CD4-positive, alpha-beta T cell (primary cell): Measurements from ENCODE around the gene DNAH17. TPM values are rescaled to one million over a fixed set of nuclear protein-coding genes. Genes with fewer than 3 reads are reported as not detected.

Source experiments
- ATAC-seq: fragments of 200-7000 bp; cut with Tn5 transposase; one replicate; pipeline ENCODE4 v1.10.0; 2022; ENCODE audit warnings: mild to moderate bottlenecking; ENCODE audit not compliant: poor library complexity
- CTCF ChIA-PET: fragments of 350-600 bp; sonication (Branson Sonifier 250); formaldehyde crosslinking; loops from one replicate; lab custom pipeline; 2021; ENCODE audit warnings: antibody characterized with exemption, inconsistent platforms; lab: Charles Lee
- POLR2A ChIA-PET: fragments of 350-600 bp; sonication (Branson Sonifier 250); formaldehyde crosslinking; loops from one replicate; lab custom pipeline; 2021; ENCODE audit warnings: antibody characterized with exemption, inconsistent platforms; lab: Charles Lee
- DNase-seq, 14 experiments: peaks; one replicate each; pipeline ENCODE4 v3.0.0-alpha.2; 2013 to 2020; ENCODE audit warnings: mixed read lengths in 2 of 14
- H3K27ac ChIP-seq, 2 donors: one replicate each; pipeline versions ENCODE4 v1.5.1 to v1.7.0; 2013; ENCODE audit warnings: low read length in 2 of 2, low read depth in 1 of 2, mild to moderate bottlenecking in 1 of 2
- H3K27me3 ChIP-seq, 2 experiments: 1 replicate in 1 of 2; 2 replicates in 1 of 2; pipeline versions ENCODE4 v1.6.1 to v1.7.0; 2013; ENCODE audit warnings: low read length in 2 of 2, control low read depth in 1 of 2, mild to moderate bottlenecking in 1 of 2, moderate library complexity in 1 of 2; ENCODE audit not compliant: insufficient read depth in 2 of 2, control insufficient read depth in 1 of 2
- H3K36me3 ChIP-seq: one replicate; pipeline ENCODE4 v1.6.1; 2013; ENCODE audit warnings: low read length, control low read depth; ENCODE audit not compliant: insufficient read depth
- H3K4me1 ChIP-seq: one replicate; pipeline ENCODE4 v1.6.1; 2013; ENCODE audit warnings: low read length, control low read depth; ENCODE audit not compliant: insufficient read depth
- H3K4me3 ChIP-seq: one replicate; pipeline ENCODE4 v1.5.1; 2013; ENCODE audit warnings: mild to moderate bottlenecking, low read length, moderate library complexity
- H3K9me3 ChIP-seq, 2 experiments: 1 replicate in 1 of 2; 2 replicates in 1 of 2; pipeline versions ENCODE4 v1.6.1 to v1.7.0; 2013; ENCODE audit warnings: low read length in 2 of 2, mild to moderate bottlenecking in 2 of 2, control low read depth in 1 of 2, moderate library complexity in 1 of 2; ENCODE audit not compliant: control insufficient read depth in 1 of 2, insufficient read depth in 1 of 2
- H3K27ac Mint-ChIP-seq: one replicate; pipeline ENCODE4 v1.8.0; 2020; ENCODE audit warnings: mixed read lengths
- H3K27me3 Mint-ChIP-seq: one replicate; pipeline ENCODE4 v1.8.0; 2021; ENCODE audit warnings: mixed read lengths
- H3K36me3 Mint-ChIP-seq: one replicate; pipeline ENCODE4 v1.8.0; 2021; ENCODE audit warnings: low read depth, mixed read lengths
- H3K4me1 Mint-ChIP-seq: one replicate; pipeline ENCODE4 v1.8.0; 2021; ENCODE audit warnings: low read depth, mixed read lengths
- H3K4me3 Mint-ChIP-seq: one replicate; pipeline ENCODE4 v1.8.0; 2020; ENCODE audit warnings: mild to moderate bottlenecking, mixed read lengths
- H3K9me3 Mint-ChIP-seq: one replicate; pipeline ENCODE4 v1.8.0; 2020; ENCODE audit warnings: mixed read lengths
- intact Hi-C, 2 experiments: fragments of 100-400 bp; cut with DNase I in 1 of 2; cut with micrococcal nuclease in 1 of 2; formaldehyde crosslinking; loops; one replicate each; pipeline versions ENCODE4 v1.15.1 to v1.9.0; 2023 to 2025; cut with DNase I, micrococcal nuclease
- total RNA-seq, 174 experiments: library from RNA in 2 of 174; stranded (reverse) in 2 of 174; gene quantifications; one replicate each; pipeline ENCODE4 v1.2.3 and lab custom pipeline; 2021 to 2026
- TF ChIP-seq, protein P1 (sequence below): fragments of 200-600 bp; IDR thresholded peaks from one replicate; pipeline ENCODE4 v1.8.0; 2022; ENCODE audit warnings: antibody characterized with exemption, mild to moderate bottlenecking

DNAH17 gene
- total RNA-seq, 2 experiments from 2014 or later: 0.14 TPM; not detected in 1

DNA sequence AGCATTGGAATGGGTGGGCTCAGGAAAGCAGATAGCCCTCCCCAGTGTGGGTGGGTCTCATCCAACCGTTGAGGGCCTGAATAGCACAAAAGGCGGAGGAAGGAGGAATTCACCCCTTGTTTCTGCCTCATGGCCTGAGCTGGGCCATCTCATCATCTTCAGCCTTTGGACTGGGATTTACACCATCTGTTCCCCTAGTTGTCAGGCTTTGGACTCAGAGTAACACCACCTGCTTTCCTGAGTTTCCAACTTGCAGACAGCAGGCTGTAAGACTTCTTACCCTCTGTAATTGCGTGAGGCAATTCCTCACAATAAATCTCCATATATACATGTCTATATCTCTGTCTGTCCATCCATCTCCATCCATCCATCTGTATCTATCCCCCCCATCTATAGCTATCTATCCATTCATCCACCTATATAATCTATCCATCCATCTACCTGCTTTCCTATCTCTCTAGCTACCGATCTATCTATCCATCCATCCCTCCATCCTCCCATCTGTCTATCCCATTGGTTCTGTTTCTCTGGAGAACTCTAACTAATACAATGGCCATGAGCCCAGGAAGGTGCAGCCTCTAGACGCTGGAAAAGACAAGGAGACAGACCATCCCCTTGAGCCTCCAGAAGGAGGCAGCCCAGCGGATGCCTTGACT is 21.3 kb downstream of the DNAH17 start:
- TF ChIP-seq, protein P1, sequence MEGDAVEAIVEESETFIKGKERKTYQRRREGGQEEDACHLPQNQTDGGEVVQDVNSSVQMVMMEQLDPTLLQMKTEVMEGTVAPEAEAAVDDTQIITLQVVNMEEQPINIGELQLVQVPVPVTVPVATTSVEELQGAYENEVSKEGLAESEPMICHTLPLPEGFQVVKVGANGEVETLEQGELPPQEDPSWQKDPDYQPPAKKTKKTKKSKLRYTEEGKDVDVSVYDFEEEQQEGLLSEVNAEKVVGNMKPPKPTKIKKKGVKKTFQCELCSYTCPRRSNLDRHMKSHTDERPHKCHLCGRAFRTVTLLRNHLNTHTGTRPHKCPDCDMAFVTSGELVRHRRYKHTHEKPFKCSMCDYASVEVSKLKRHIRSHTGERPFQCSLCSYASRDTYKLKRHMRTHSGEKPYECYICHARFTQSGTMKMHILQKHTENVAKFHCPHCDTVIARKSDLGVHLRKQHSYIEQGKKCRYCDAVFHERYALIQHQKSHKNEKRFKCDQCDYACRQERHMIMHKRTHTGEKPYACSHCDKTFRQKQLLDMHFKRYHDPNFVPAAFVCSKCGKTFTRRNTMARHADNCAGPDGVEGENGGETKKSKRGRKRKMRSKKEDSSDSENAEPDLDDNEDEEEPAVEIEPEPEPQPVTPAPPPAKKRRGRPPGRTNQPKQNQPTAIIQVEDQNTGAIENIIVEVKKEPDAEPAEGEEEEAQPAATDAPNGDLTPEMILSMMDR: no peak
- H3K4me3 ChIP-seq: no peak overlapping the region
- POLR2A ChIA-PET: no interaction called here
- DNase-seq (no peak), ATAC-seq (no peak)
- intact Hi-C loops: loop anchor here in 1 of 2 experiments (5.0 kb wide), 1 partner anchor 59 kb away; no protein-coding TSS in a partner anchor
- no peaks in the 10 kb centered on the region for H3K36me3 ChIP-seq
- no peaks in the 10 kb centered on the region for H3K27me3 ChIP-seq
- Mint-ChIP-seq H3K36me3 (no peaks in the 10 kb centered on the region), H3K27me3 (no peaks in the 10 kb centered on the region), H3K4me3 (no peak overlapping the region), H3K27ac (no peak overlapping the region), H3K4me1 (no peaks in the 10 kb centered on the region), H3K9me3 (no peaks in the 10 kb centered on the region)
- no peak overlapping the region for H3K27ac ChIP-seq
- no peaks in the 10 kb centered on the region for H3K4me1 ChIP-seq
- CTCF ChIA-PET: no interaction called here
- H3K9me3 ChIP-seq: peaks cover 0 to 3% of the 10 kb centered on the region in 2 experiments

DNA sequence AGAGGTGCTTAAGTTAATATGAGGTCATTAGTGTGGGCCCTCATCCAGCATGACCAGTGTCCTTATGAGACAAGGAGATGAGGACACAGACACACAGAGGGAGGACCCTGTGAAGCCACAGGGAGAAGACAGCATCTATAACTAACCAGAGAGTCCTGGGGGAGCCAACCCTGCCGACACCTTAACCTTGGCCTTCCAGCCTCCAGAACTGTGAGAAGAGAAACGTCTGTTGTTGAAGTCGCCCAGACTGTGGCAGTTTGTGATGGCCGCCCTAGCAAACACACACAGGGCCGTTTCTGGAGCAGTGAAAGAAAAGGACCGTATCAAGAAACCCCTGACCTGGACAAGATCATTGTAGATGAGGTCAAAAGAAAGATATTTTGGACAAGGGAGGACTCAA is 26.7 kb downstream of the DNAH17 start:
- Mint-ChIP-seq H3K36me3 (no peaks in the 10 kb centered on the region), H3K27me3 (no peaks in the 10 kb centered on the region), H3K4me1 (no peaks in the 10 kb centered on the region), H3K9me3 (no peaks in the 10 kb centered on the region), H3K27ac (no peak overlapping the region), H3K4me3 (no peak overlapping the region)
- ChIA-PET POLR2A (no interaction called here), CTCF (no interaction called here)
- Histone ChIP-seq H3K9me3 (no peaks in the 10 kb centered on the region), H3K27ac (no peak overlapping the region), H3K4me1 (no peaks in the 10 kb centered on the region), H3K4me3 (no peak overlapping the region), H3K27me3 (no peaks in the 10 kb centered on the region), H3K36me3 (no peaks in the 10 kb centered on the region)
- TF ChIP-seq, protein P1: no peak
- intact Hi-C loops: no loop called here
- ATAC-seq: no peak
- no peak for DNase-seq

- ATAC-seq (no peak), DNase-seq (no peak)
- TF ChIP-seq, protein P1: no peak
- Mint-ChIP-seq H3K9me3 (no peaks in the 10 kb centered on the region), H3K36me3 (no peaks in the 10 kb centered on the region), H3K4me3 (no peak overlapping the region), H3K4me1 (no peaks in the 10 kb centered on the region), H3K27me3 (no peaks in the 10 kb centered on the region), H3K27ac (no peak overlapping the region)
- no peaks in the 10 kb centered on the region for H3K9me3 ChIP-seq
- H3K4me1 ChIP-seq: no peaks in the 10 kb centered on the region
- ChIA-PET POLR2A (no interaction called here), CTCF (interaction anchor here (0.7 to 1.2 kb wide), 2 partner anchors 14 to 103 kb away, joined by 3 to 4 read pairs; no protein-coding TSS in a partner anchor)
- H3K27ac ChIP-seq: no peak overlapping the region
- H3K4me3 ChIP-seq: no peak overlapping the region
- no peaks in the 10 kb centered on the region for H3K27me3 ChIP-seq
- H3K36me3 ChIP-seq: no peaks in the 10 kb centered on the region
- intact Hi-C loops: no loop called here
These were observed 28.5 kb downstream of the DNAH17 start for GRCh38 chr17:78548725-78549124.
